Endothelial cell (in vitro differentiated cells): ENCODE measurements around the gene PDZD2. TPM values are rescaled to one million over a fixed set of nuclear protein-coding genes. Genes with fewer than 3 reads are reported as not detected.

ENCODE experiments used
- DNase-seq: peaks from one replicate; pipeline ENCODE4 v3.0.0; 2021; ENCODE audit warnings: low spot score
- H3K27ac Mint-ChIP-seq: one replicate; pipeline ENCODE4 v1.8.0; 2021; ENCODE audit warnings: mixed read lengths, inconsistent platforms; ENCODE audit not compliant: unreplicated experiment
- H3K27me3 Mint-ChIP-seq: one replicate; pipeline ENCODE4 v1.8.0; 2021; ENCODE audit warnings: mild to moderate bottlenecking, moderate library complexity, mixed read lengths, inconsistent platforms; ENCODE audit not compliant: unreplicated experiment
- H3K36me3 Mint-ChIP-seq: one replicate; pipeline ENCODE4 v1.8.0; 2021; ENCODE audit warnings: mild to moderate bottlenecking, low read depth, mixed read lengths, inconsistent platforms; ENCODE audit not compliant: unreplicated experiment
- H3K4me1 Mint-ChIP-seq: one replicate; pipeline ENCODE4 v1.8.0; 2021; ENCODE audit warnings: mild to moderate bottlenecking, mixed read lengths, inconsistent platforms; ENCODE audit not compliant: unreplicated experiment
- H3K4me3 Mint-ChIP-seq: one replicate; pipeline ENCODE4 v1.8.0; 2021; ENCODE audit warnings: mild to moderate bottlenecking, mixed read lengths, inconsistent platforms; ENCODE audit not compliant: unreplicated experiment
- H3K9me3 Mint-ChIP-seq: one replicate; pipeline ENCODE4 v1.8.0; 2021; ENCODE audit warnings: mixed read lengths, inconsistent platforms; ENCODE audit not compliant: unreplicated experiment
- CTCF ChIP-seq: fragments of 200-600 bp; sonication (generic); IDR thresholded peaks from one replicate; pipeline ENCODE4 v1.5.0; 2021; ENCODE audit warnings: antibody characterized with exemption; ENCODE audit not compliant: unreplicated experiment
- total RNA-seq: library from RNA; stranded (reverse); fragmentation: NEBNext Ultra II Directional; extraction: Animal tissue kit (Norgen Biotek cat#: 25700); gene quantifications from one replicate; pipeline ENCODE4 v1.2.1, GENCODE V29; 2021; ENCODE audit not compliant: unreplicated experiment

PDZD2 gene
- total RNA-seq, 1 donor from 2014 or later: 71.1 TPM

GRCh38 chr5:31833710-31834109 lies 194.8 kb downstream of the PDZD2 start:
- no peaks in the 10 kb centered on the region for H3K27me3 Mint-ChIP-seq
- no peak overlapping the region for H3K27ac Mint-ChIP-seq
- no peak for TF ChIP-seq CTCF
- no peak overlapping the region for H3K4me3 Mint-ChIP-seq
- H3K36me3 Mint-ChIP-seq: peaks cover 3% of the 10 kb centered on the region
- no peaks in the 10 kb centered on the region for H3K9me3 Mint-ChIP-seq
- peaks cover 4% of the 10 kb centered on the region for H3K4me1 Mint-ChIP-seq
- no peak for DNase-seq

- Mint-ChIP-seq H3K27me3 (peaks cover 3% of the 10 kb centered on the region), H3K9me3 (no peaks in the 10 kb centered on the region), H3K27ac (no peak overlapping the region)
These were observed 205.9 kb downstream of the PDZD2 start for GRCh38 chr5:31844622-31845345.

GRCh38 chr5:31845361-31845760 lies 206.4 kb downstream of the PDZD2 start:
- Mint-ChIP-seq H3K9me3 (no peaks in the 10 kb centered on the region), H3K4me3 (no peak overlapping the region), H3K27ac (peak overlapping the region; percentile 34), H3K36me3 (no peaks in the 10 kb centered on the region), H3K4me1 (peaks cover 24% of the 10 kb centered on the region), H3K27me3 (peaks cover 3% of the 10 kb centered on the region)
- no peak for DNase-seq
- no peak for TF ChIP-seq CTCF

More at GRCh38 chr5:31844622-31845345, 205.9 kb downstream of the PDZD2 start:
- H3K36me3 Mint-ChIP-seq: no peaks in the 10 kb centered on the region
- no peak for DNase-seq
- no peak overlapping the region for H3K4me3 Mint-ChIP-seq
- peaks cover 24% of the 10 kb centered on the region for H3K4me1 Mint-ChIP-seq
- no peak for TF ChIP-seq CTCF

GRCh38 chr5:31846934-31847333 lies 208.0 kb downstream of the PDZD2 start:
- H3K4me1 Mint-ChIP-seq: peaks cover 36% of the 10 kb centered on the region
- DNase-seq: no peak
- TF ChIP-seq CTCF: no peak
- no peak overlapping the region for H3K4me3 Mint-ChIP-seq
- H3K9me3 Mint-ChIP-seq: no peaks in the 10 kb centered on the region
- no peaks in the 10 kb centered on the region for H3K36me3 Mint-ChIP-seq
- H3K27me3 Mint-ChIP-seq: peaks cover 3% of the 10 kb centered on the region
- no peak overlapping the region for H3K27ac Mint-ChIP-seq

- Mint-ChIP-seq H3K4me1 (peaks cover 36% of the 10 kb centered on the region), H3K27ac (no peak overlapping the region), H3K36me3 (no peaks in the 10 kb centered on the region), H3K4me3 (no peak overlapping the region), H3K9me3 (no peaks in the 10 kb centered on the region), H3K27me3 (peaks cover 3% of the 10 kb centered on the region)
- TF ChIP-seq CTCF: no peak
- DNase-seq: no peak
These were observed 208.4 kb downstream of the PDZD2 start for GRCh38 chr5:31847354-31847753.
